T-helper 1 cell treated with Interleukin-12 subunit alpha and Interleukin-12 subunit beta and Interleukin-4 antibody, amounts not matched to agents 30 ng/mL and 1 ng/mL, for 36 hours (primary cell): ENCODE results near the gene METAP1. TPM values are rescaled to one million over a fixed set of nuclear protein-coding genes. Genes with fewer than 3 reads are reported as not detected.
"Not testable (repeated sequence)": the region's sequence is repeated elsewhere in the genome, so short reads cannot be mapped to it uniquely, and the experiment has no call there.

Experiments used
- intact Hi-C: fragments of 100-400 bp; cut with micrococcal nuclease; formaldehyde crosslinking; loops from one replicate; pipeline ENCODE4 v1.15.1; 2024
- total RNA-seq: library from RNA; stranded (reverse); gene quantifications from 2 replicates; pipeline ENCODE4 v1.2.3, GENCODE V29; 2022

METAP1 gene
- total RNA-seq, 1 donor from 2014 or later, result 47.3 TPM

GRCh38 chr4:99090481-99091215 is 95.1 kb downstream of the METAP1 start:
- intact Hi-C loops, result no loop called here

GRCh38 chr4:99091216-99091575 is 95.7 kb downstream of the METAP1 start:
- intact Hi-C loops, result no loop called here

- intact Hi-C loops, result not testable (repeated sequence)
Measured at GRCh38 chr4:99091841-99092240, 96.3 kb downstream of the METAP1 start.

GRCh38 chr4:99099311-99099710 is 103.8 kb downstream of the METAP1 start:
- intact Hi-C loops, result no loop called here

- intact Hi-C loops, result not testable (repeated sequence)
Measured at GRCh38 chr4:99099814-99100213, 104.3 kb downstream of the METAP1 start.

GRCh38 chr4:99100876-99101275 is 105.4 kb downstream of the METAP1 start:
- intact Hi-C loops, result no loop called here

- intact Hi-C loops, result no loop called here
Measured at GRCh38 chr4:99102634-99103033, 107.1 kb downstream of the METAP1 start.

- intact Hi-C loops, result no loop called here
Measured at GRCh38 chr4:99103166-99103565, 107.6 kb downstream of the METAP1 start.

GRCh38 chr4:99104153-99104552 is 108.6 kb downstream of the METAP1 start:
- intact Hi-C loops, result no loop called here

GRCh38 chr4:99109286-99109685 is 113.8 kb downstream of the METAP1 start:
- intact Hi-C loops, result not testable (repeated sequence)

Other genes with a start within 250 kb of the METAP1 start
- 89.2 and 93.0 TPM in 2 replicates for gene EIF4E, start 66.6 kb upstream of the METAP1 start, total RNA-seq
- gene ADH5, start 93.1 kb downstream of the METAP1 start, total RNA-seq, result 89.9 and 90.1 TPM in 2 replicates
- not detected in 2 replicates for gene ADH4, start 148.6 kb downstream of the METAP1 start, total RNA-seq
- not detected in 2 replicates for gene ADH6, start 223.5 kb downstream of the METAP1 start, total RNA-seq